ENCODE data around the gene OSGIN1.

The OSGIN1 gene

GRCh38 chr16:83915081-83915480 is 38.0 kb upstream of the OSGIN1 start:
- no peaks in the 10 kb centered on the region for H3K27me3 ChIP-seq (ENCODE audit: insufficient read depth, low read length)
- H3K27ac ChIP-seq (ENCODE audit: low read length): no peak overlapping the region
- H3K36me3 ChIP-seq (ENCODE audit: insufficient read depth, low read depth, low read length): peaks cover 65% of the 10 kb centered on the region
- no peak overlapping the region for H3K9ac ChIP-seq (ENCODE audit: low read depth, low read length)
- no peak overlapping the region for H3K4me3 ChIP-seq (ENCODE audit: low read length)
- H3K4me1 ChIP-seq (ENCODE audit: insufficient read depth, low read length): no peaks in the 10 kb centered on the region
- H3K9me3 ChIP-seq (ENCODE audit: insufficient read depth, low read depth, low read length): peaks cover 12% of the 10 kb centered on the region

GRCh38 chr16:83915491-83915890 is 37.5 kb upstream of the OSGIN1 start:
- Histone ChIP-seq H3K36me3 (ENCODE audit: insufficient read depth, low read depth, low read length) (peaks cover 62% of the 10 kb centered on the region), H3K9ac (ENCODE audit: low read depth, low read length) (no peak overlapping the region), H3K27me3 (ENCODE audit: insufficient read depth, low read length) (no peaks in the 10 kb centered on the region), H3K4me1 (ENCODE audit: insufficient read depth, low read length) (no peaks in the 10 kb centered on the region), H3K27ac (ENCODE audit: low read length) (no peak overlapping the region), H3K9me3 (ENCODE audit: insufficient read depth, low read depth, low read length) (peaks cover 12% of the 10 kb centered on the region), H3K4me3 (ENCODE audit: low read length) (no peak overlapping the region)

GRCh38 chr16:83917152-83918120 is 35.6 kb upstream of the OSGIN1 start:
- Histone ChIP-seq H3K9ac (ENCODE audit: low read depth, low read length) (no peak overlapping the region), H3K4me3 (ENCODE audit: low read length) (no peak overlapping the region), H3K4me1 (ENCODE audit: insufficient read depth, low read length) (no peaks in the 10 kb centered on the region), H3K27me3 (ENCODE audit: insufficient read depth, low read length) (no peaks in the 10 kb centered on the region), H3K36me3 (ENCODE audit: insufficient read depth, low read depth, low read length) (peaks cover 56% of the 10 kb centered on the region), H3K9me3 (ENCODE audit: insufficient read depth, low read depth, low read length) (peaks cover 12% of the 10 kb centered on the region), H3K27ac (ENCODE audit: low read length) (no peak overlapping the region)

GRCh38 chr16:83920894-83921491 is 32.0 kb upstream of the OSGIN1 start:
- Histone ChIP-seq H3K9ac (ENCODE audit: low read depth, low read length) (no peak overlapping the region), H3K27ac (ENCODE audit: low read length) (no peak overlapping the region), H3K4me1 (ENCODE audit: insufficient read depth, low read length) (no peaks in the 10 kb centered on the region), H3K36me3 (ENCODE audit: insufficient read depth, low read depth, low read length) (peaks cover 27% of the 10 kb centered on the region), H3K27me3 (ENCODE audit: insufficient read depth, low read length) (0 out of 2 replicates have a peak, but pooled peaks cover 2% of the 10 kb centered on the region), H3K9me3 (ENCODE audit: insufficient read depth, low read depth, low read length) (peaks cover 12% of the 10 kb centered on the region), H3K4me3 (ENCODE audit: low read length) (no peak overlapping the region)

GRCh38 chr16:83923581-83924365 is 29.3 kb upstream of the OSGIN1 start:
- Histone ChIP-seq H3K27ac (ENCODE audit: low read length) (no peak overlapping the region), H3K4me3 (ENCODE audit: low read length) (no peak overlapping the region), H3K27me3 (ENCODE audit: insufficient read depth, low read length) (0 out of 2 replicates have a peak, but pooled peaks cover 4% of the 10 kb centered on the region), H3K9me3 (ENCODE audit: insufficient read depth, low read depth, low read length) (peaks cover 5% of the 10 kb centered on the region; the same call in 1 of the 2 replicates), H3K36me3 (ENCODE audit: insufficient read depth, low read depth, low read length) (peaks cover 13% of the 10 kb centered on the region), H3K4me1 (ENCODE audit: insufficient read depth, low read length) (peaks cover 9% of the 10 kb centered on the region; the same call in 1 of the 2 replicates), H3K9ac (ENCODE audit: low read depth, low read length) (no peak overlapping the region)

- H3K27ac ChIP-seq (ENCODE audit: low read length): no peak overlapping the region
- peaks cover 4% of the 10 kb centered on the region for H3K36me3 ChIP-seq (ENCODE audit: insufficient read depth, low read depth, low read length)
- 0 out of 2 replicates have a peak, but pooled peaks cover 4% of the 10 kb centered on the region for H3K27me3 ChIP-seq (ENCODE audit: insufficient read depth, low read length)
- H3K4me1 ChIP-seq (ENCODE audit: insufficient read depth, low read length): peaks cover 9% of the 10 kb centered on the region; the same call in 1 of the 2 replicates
- no peak overlapping the region for H3K9ac ChIP-seq (ENCODE audit: low read depth, low read length)
- no peak overlapping the region for H3K4me3 ChIP-seq (ENCODE audit: low read length)
- H3K9me3 ChIP-seq (ENCODE audit: insufficient read depth, low read depth, low read length): no peaks in the 10 kb centered on the region
Measured at GRCh38 chr16:83924686-83925085, 28.4 kb upstream of the OSGIN1 start.

- Histone ChIP-seq H3K9ac (ENCODE audit: low read depth, low read length) (no peak overlapping the region), H3K9me3 (ENCODE audit: insufficient read depth, low read depth, low read length) (no peaks in the 10 kb centered on the region), H3K4me1 (ENCODE audit: insufficient read depth, low read length) (peaks cover 9% of the 10 kb centered on the region; the same call in 1 of the 2 replicates), H3K27me3 (ENCODE audit: insufficient read depth, low read length) (0 out of 2 replicates have a peak, but pooled peaks cover 4% of the 10 kb centered on the region), H3K36me3 (ENCODE audit: insufficient read depth, low read depth, low read length) (no peaks in the 10 kb centered on the region; the same call in 1 of the 2 replicates), H3K27ac (ENCODE audit: low read length) (no peak overlapping the region), H3K4me3 (ENCODE audit: low read length) (no peak overlapping the region)
Measured at GRCh38 chr16:83925095-83925905, 27.7 kb upstream of the OSGIN1 start.

- Histone ChIP-seq H3K27ac (ENCODE audit: low read length) (no peak overlapping the region), H3K4me3 (ENCODE audit: low read length) (peak overlapping the region; percentile 40; the same call in 1 of the 2 replicates), H3K4me1 (ENCODE audit: insufficient read depth, low read length) (peaks cover 9% of the 10 kb centered on the region; the same call in 1 of the 2 replicates), H3K36me3 (ENCODE audit: insufficient read depth, low read depth, low read length) (no peaks in the 10 kb centered on the region), H3K9ac (ENCODE audit: low read depth, low read length) (peak overlapping the region; percentile 37; the same call in 1 of the 2 replicates), H3K27me3 (ENCODE audit: insufficient read depth, low read length) (0 out of 2 replicates have a peak, but pooled peaks cover 4% of the 10 kb centered on the region), H3K9me3 (ENCODE audit: insufficient read depth, low read depth, low read length) (no peaks in the 10 kb centered on the region)
Measured at GRCh38 chr16:83925957-83926725, 26.9 kb upstream of the OSGIN1 start.

- Histone ChIP-seq H3K27ac (ENCODE audit: low read length) (no peak overlapping the region), H3K9me3 (ENCODE audit: insufficient read depth, low read depth, low read length) (no peaks in the 10 kb centered on the region), H3K4me3 (ENCODE audit: low read length) (peak overlapping the region; percentile 54), H3K27me3 (ENCODE audit: insufficient read depth, low read length) (0 out of 2 replicates have a peak, but pooled peaks cover 4% of the 10 kb centered on the region), H3K4me1 (ENCODE audit: insufficient read depth, low read length) (peaks cover 9% of the 10 kb centered on the region; the same call in 1 of the 2 replicates), H3K9ac (ENCODE audit: low read depth, low read length) (peak overlapping the region; percentile 56; the same call in 1 of the 2 replicates), H3K36me3 (ENCODE audit: insufficient read depth, low read depth, low read length) (no peaks in the 10 kb centered on the region)
Measured at GRCh38 chr16:83926726-83927397, 26.2 kb upstream of the OSGIN1 start.
